ENCODE measurements around the gene NR1H4.

DNA sequence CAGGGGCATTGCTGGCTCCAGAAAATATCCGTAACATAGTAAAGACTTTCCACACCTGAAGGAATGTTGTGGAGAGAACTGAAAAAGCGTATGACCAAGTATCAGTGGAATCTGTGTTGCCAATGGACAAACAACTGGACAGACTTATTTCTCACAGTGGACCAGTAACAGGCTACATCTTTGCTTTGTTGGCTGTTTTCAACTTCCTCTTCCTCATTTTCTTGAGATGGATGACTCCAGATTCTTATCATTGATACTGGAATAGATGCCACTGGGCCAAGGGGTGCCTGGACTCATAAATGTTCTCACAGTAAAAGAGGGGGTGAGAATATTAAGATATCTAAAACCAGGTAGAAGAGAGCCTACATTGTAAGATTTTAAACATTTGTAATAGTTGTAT, 106.2 kb downstream of the NR1H4 start:
- TF ChIP-seq ZNF274 (IDR thresholded peaks at IDR 0.05; ENCODE audit: low read depth, low read length) = no peak
- TF ChIP-seq YY1 (IDR thresholded peaks at IDR 0.05; ENCODE audit: insufficient read depth, insufficient read length) = no peak
